HuH-7 (cell line): ENCODE data around the gene CCNG2.
"Not testable (repeated sequence)": the region's sequence is repeated elsewhere in the genome, so short reads cannot be mapped to it uniquely, and the experiment has no call there.

ENCODE experiments used
- DNase-seq: peaks from one replicate; pipeline ENCODE4 v3.0.0; 2011; ENCODE audit warnings: low spot score

CCNG2 gene, protein sequence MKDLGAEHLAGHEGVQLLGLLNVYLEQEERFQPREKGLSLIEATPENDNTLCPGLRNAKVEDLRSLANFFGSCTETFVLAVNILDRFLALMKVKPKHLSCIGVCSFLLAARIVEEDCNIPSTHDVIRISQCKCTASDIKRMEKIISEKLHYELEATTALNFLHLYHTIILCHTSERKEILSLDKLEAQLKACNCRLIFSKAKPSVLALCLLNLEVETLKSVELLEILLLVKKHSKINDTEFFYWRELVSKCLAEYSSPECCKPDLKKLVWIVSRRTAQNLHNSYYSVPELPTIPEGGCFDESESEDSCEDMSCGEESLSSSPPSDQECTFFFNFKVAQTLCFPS

DNA sequence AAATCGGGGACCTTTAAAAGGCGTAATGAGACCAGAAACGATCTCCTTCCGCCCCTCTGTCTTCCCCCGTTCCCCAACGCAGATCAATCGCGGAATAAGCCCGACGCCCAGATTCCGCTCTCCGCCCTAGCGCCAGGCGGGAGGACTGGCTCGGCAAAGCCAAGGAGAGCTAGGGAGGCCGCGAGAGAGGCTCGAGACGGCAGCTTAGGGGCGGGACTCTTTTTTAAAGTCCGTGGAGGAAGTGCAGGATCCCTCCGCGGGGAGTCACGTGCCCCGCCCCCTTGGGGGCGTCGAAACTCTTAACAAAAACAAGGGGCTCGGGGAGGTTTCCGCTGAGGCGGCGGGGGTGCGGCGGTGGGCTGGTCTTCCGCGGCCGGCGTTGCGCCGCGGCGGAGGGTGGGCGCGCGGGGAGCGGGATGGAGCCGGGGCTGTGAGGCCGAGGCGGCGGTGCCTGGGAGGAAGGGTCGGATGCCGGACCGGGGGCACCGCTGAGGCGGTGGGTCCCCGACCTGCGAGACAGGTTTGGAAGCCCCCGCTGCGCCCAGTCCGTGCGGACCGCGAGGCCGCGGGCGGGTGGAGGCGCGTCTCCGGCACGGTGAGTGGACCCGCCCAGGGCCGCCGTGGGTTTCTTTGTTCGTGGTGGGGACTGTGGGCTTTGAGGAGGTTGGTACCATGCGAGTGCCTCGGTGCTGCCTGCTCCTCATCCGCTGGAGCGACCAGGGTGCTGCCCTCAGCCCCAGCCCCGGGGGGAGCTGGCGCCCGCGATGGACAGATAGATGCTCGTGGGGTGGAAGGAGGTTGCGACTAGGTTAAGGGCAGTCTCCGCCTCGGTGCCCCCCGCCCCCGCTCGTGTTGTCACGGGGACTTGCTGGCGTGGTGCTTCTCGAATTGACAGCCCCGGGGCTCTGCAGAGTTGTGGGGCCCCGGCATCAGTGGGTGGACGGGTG, at the start of gene CCNG2:
TSS of gene CCNG2 (plus strand) at position 296 of the 947 bp plus-strand sequence. CDS start 1,326 bp downstream, outside the sequence.
- DNase-seq, result peak; percentile 56

- DNase-seq, result no peak
Observed at GRCh38 chr4:77110730-77111129, 46.3 kb upstream of the CCNG2 start.

GRCh38 chr4:77113069-77113468, 43.9 kb upstream of the CCNG2 start:
- no peak for DNase-seq

DNA sequence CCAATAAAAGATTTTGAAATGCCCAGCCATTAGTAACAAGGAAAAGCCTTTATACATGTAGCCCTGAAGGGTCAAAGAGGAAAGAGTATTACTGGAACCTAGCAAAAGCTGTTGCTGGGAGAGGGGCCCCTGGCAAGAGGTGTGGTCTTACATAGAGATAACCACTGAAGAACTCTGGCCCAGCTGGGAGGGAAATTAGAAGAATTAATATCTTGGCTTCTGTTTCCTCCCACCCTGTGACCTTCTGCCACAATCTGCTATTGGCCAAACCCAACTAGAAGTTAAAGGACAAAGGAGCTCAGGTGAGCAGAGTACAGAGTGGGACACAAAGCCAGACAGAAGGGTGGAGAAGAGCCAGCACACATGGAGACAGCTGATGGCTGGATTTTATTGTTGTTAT, 39.3 kb upstream of the CCNG2 start:
- DNase-seq, result no peak

GRCh38 chr4:77120886-77121508, 36.0 kb upstream of the CCNG2 start:
- peak; percentile 14 for DNase-seq

- DNase-seq, result no peak
Observed at GRCh38 chr4:77121736-77122240, 35.2 kb upstream of the CCNG2 start.

DNA sequence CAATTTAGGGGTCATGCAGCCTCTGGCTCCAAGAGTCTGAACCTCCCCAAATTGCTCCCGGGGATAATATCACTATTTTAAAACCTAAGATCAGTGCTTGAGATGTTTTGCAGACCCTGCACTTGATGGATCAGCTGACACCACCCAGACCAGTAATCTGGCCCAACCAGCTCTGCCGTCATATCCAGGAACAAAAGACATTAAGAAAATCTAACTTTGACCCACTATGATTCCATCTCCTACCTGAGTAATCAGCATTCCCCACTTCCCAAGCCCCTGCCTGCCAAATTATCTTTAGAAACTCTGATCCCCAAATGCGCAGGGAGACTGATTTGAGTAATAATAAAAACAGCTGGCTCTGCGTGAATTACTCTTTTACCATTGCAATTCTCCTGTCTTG, 34.4 kb upstream of the CCNG2 start:
- no peak for DNase-seq

DNA sequence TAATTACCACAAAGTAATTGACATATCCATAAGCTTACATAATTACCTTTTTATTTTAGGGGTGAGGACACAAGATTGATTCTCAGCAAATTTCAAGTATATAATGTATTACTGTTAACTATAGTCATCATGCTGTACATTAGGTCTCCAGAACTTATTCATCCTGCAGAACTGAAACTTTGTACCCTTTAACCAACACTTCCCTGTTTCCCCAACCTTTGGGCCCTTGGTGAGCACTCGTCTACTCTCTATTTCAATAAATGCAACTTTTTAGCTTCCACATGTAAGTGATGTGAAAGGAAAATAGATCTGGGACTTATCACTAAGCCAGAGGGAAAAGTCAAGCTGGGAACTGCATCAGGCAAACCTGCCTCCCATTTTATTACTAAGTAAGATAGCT, 33.6 kb upstream of the CCNG2 start:
- DNase-seq, result no peak

GRCh38 chr4:77124576-77124975, 32.4 kb upstream of the CCNG2 start:
- no peak for DNase-seq

GRCh38 chr4:77125961-77126360, 31.0 kb upstream of the CCNG2 start:
- no peak for DNase-seq

DNA sequence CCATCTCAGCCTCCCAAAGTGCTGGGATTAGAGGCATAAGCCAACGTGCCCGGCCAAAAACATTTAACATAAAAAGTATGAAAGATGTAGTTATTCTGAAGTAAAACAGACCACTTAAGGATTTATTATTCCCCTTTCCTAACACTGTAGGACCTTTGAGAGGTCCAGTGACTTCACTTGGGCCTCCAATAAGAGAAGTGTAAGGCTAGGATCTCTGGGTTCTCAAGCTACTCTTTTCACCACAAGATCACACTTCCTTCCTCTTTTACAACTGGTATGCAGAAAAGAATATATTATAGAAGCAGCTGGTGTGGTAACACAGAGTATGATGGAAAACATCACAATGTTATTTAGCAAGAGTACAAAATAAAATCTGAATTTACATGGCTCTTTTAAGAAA, 30.2 kb upstream of the CCNG2 start:
- DNase-seq, result no peak

DNA sequence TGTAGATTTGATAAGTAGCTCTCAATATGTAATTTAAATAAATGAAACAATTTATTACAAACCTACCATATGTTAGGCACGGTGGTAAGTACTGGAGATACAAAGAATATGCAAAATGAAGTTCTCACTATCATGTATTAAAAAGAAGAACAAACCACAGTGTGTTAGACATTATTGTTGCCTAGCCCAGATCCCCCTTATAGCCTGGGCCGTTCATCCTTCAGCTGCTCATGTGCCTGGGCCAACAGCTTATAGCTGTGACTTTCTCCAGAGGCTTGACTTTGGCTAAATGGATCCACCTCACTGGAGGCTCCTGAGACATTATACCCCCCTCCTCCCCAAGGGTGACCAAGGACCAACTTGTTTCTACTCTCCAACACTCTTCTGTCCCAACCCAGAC, 29.8 kb upstream of the CCNG2 start:
- no peak for DNase-seq

DNA sequence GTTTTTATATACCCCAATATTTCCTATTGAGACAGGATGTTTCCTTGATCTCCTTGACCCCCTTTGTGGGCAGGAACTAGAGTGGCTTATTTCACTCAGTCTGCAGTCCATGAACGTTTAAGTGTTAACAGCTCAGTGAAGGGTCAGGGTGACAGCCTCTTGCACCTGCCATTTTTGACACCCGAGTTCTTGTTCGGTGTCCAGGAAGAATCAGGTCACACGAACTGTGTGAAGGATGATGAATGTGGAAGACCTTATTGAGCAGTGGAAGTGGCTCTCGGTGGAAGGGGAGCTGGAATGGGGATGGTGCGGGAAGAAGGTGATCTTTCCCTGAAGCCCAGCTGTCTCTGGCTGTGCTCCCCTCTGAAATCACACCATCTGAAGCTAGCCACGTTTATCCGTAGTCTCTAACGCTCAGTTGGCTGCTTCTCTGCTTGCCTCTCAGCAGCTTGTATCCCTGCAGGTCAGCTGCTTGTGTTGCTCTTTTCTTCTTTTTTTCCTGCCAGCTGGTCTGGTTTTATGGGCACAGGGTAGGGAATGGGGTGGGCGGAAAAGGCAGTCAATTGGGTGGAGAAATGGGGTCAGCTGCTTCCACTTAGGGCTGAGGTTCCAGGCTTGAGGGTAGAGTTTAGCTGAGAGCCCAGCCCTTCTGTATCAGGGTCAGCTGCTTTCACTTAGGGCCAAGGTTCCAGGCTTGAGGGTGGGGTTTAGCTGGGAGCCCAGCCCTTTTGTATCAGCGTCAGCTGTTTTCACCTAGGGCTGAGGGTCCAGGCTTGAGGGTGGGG, 29.0 kb upstream of the CCNG2 start:
- no peak for DNase-seq

DNA sequence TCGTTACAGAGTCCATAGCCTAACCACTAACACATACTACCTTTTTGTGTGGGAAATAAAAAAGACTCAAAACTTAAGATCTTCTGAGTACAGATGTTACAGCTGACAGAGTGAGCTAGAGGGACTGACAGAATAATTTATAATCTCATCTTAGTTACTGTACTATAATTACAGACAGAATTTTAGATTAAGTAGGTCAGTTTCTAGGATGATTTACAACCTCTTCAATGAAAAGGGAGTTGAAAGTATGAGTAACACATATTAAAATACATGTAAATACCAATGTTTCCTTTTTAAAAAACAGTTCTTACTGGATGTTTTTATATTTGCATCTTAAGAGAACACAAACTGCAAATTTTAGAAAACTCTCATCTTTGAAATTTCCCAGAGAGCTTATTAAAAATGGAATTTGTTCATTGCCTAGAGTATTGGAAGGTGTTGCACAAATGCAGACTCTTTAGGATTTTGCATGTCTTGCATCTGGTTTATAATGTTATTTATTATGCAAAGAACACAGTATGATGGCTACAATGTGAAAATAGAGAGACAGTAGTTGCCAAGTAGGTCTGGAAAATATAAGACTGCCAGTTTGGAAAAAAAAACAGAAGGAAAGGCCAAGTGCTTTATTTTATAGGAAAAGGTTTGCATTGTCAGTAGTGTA, 24.2 kb upstream of the CCNG2 start:
- no peak for DNase-seq

DNA sequence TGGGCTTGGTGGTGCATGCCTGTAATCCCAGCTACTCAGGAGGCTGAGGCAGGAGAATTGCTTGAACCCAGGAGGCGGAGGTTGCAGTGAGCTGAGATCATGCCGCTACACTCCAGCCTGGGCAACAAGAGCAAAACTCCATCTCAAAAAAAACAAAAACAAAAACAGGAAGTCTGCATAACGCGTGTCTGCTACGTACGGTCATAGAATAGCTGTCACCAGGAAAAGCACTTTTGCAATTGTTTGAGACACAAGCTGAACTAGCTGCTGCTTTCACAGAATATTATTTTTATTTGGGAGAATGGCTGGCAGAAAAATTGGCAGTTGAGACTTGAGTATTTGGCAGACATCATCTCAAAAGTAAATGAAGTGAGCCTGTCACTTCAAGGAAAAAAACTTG, 19.6 kb upstream of the CCNG2 start:
- not testable (repeated sequence) for DNase-seq

GRCh38 chr4:77141964-77142645, 14.9 kb upstream of the CCNG2 start:
- no peak for DNase-seq

DNA sequence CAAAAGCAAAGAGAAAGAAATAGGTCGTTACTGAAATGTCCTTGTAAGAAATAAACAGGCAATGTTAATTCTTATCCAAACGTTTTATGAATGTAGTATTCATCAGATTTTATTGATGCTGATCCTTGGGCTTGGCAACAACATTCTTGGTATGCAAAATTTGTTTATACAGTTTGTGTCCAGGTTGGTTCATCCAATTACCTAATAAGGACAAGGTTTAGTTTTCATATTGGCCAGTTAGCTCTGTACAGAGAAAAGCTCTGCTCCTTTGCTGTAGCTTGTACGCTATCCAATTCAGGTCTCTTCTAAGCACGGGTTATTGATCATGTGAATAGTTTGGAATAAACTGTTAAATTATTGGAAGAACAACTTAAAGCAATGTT, 14.4 kb upstream of the CCNG2 start:
- no peak for DNase-seq

GRCh38 chr4:77143091-77143490, 13.9 kb upstream of the CCNG2 start:
- no peak for DNase-seq

- no peak for DNase-seq
Observed at GRCh38 chr4:77145842-77146185, 11.2 kb upstream of the CCNG2 start.

- peak; percentile 18 for DNase-seq
Observed at GRCh38 chr4:77146186-77147078, 10.6 kb upstream of the CCNG2 start.
